ENCODE measurements around the gene WDFY3. TPM values are rescaled to one million over a fixed set of nuclear protein-coding genes. Genes with fewer than 3 reads are reported as not detected.

Gene WDFY3
- total and polyA plus RNA-seq, 7 donors = 4.8 to 85.7 (median 50.5) TPM

GRCh38 chr4:84644087-84644486, 322.4 kb downstream of the WDFY3 start:
- TF ChIP-seq POLR2A (IDR thresholded peaks at IDR 0.05) (no peak), POLR2AphosphoS5 (IDR thresholded peaks at IDR 0.05) (no peak), EP300 (IDR thresholded peaks at IDR 0.05) (no peak), CTCF (IDR thresholded peaks at IDR 0.05) (no peak)
- Histone ChIP-seq H3K27ac (no peak overlapping the region), H3K9me3 (no peaks in the 10 kb centered on the region)

GRCh38 chr4:84639145-84639544, 327.3 kb downstream of the WDFY3 start:
- Histone ChIP-seq H3K4me3 (no peak overlapping the region), H3K27me3 (no peaks in the 10 kb centered on the region), H3K27ac (no peak overlapping the region), H3K36me3 (no peaks in the 10 kb centered on the region), H3K9me3 (no peaks in the 10 kb centered on the region), H3K4me1 (no peaks in the 10 kb centered on the region)
- intact Hi-C loops (cut with DNase I) = no loop called here
- 87 to 94% methylated on average over 1 of the region's 1 CpG for WGBS, 2 donors
- no peak for DNase-seq
- no peak for TF ChIP-seq EP300 (IDR thresholded peaks at IDR 0.05)
- no peak for TF ChIP-seq POLR2AphosphoS5 (IDR thresholded peaks at IDR 0.05)
- no peak for TF ChIP-seq POLR2A (IDR thresholded peaks at IDR 0.05)
- no peak for TF ChIP-seq CTCF (IDR thresholded peaks at IDR 0.05)

More at GRCh38 chr4:84644087-84644486, 322.4 kb downstream of the WDFY3 start:
- WGBS, 2 donors = 89 to 92% methylated on average over 5 of the region's 5 CpGs
- intact Hi-C loops (cut with DNase I) = no loop called here
- H3K27me3 ChIP-seq = no peaks in the 10 kb centered on the region
- no peak for DNase-seq
- H3K4me3 ChIP-seq = no peak overlapping the region
- H3K4me1 ChIP-seq = peaks cover 0 to 5% (median 0%) of the 10 kb centered on the region in 4 donors
- H3K36me3 ChIP-seq = no peaks in the 10 kb centered on the region

- no peak for DNase-seq
- intact Hi-C loops (cut with DNase I) = no loop called here
- Histone ChIP-seq H3K9me3 (no peaks in the 10 kb centered on the region), H3K36me3 (no peaks in the 10 kb centered on the region), H3K4me1 (no peaks in the 10 kb centered on the region), H3K4me3 (no peak overlapping the region), H3K27ac (no peak overlapping the region), H3K27me3 (no peaks in the 10 kb centered on the region)
- no peak for TF ChIP-seq CTCF (IDR thresholded peaks at IDR 0.05)
- no peak for TF ChIP-seq POLR2AphosphoS5 (IDR thresholded peaks at IDR 0.05)
- no peak for TF ChIP-seq EP300 (IDR thresholded peaks at IDR 0.05)
Measured at GRCh38 chr4:84638092-84638491, 328.4 kb downstream of the WDFY3 start.

- intact Hi-C loops (cut with DNase I) = no loop called here
- WGBS, 2 donors = 83 to 87% methylated on average over 1 of the region's 1 CpG
Measured at GRCh38 chr4:84634961-84635360, 331.5 kb downstream of the WDFY3 start.

More at GRCh38 chr4:84634961-84635360, 331.5 kb downstream of the WDFY3 start:
- no peak for DNase-seq
- Histone ChIP-seq H3K36me3 (no peaks in the 10 kb centered on the region), H3K9me3 (no peaks in the 10 kb centered on the region), H3K27me3 (no peaks in the 10 kb centered on the region), H3K4me3 (no peak overlapping the region), H3K4me1 (no peaks in the 10 kb centered on the region), H3K27ac (no peak overlapping the region)
- no peak for TF ChIP-seq POLR2AphosphoS5 (IDR thresholded peaks at IDR 0.05)
- no peak for TF ChIP-seq CTCF (IDR thresholded peaks at IDR 0.05)
- no peak for TF ChIP-seq EP300 (IDR thresholded peaks at IDR 0.05)
- no peak for TF ChIP-seq POLR2A (IDR thresholded peaks at IDR 0.05)

Data from sigmoid colon (tissue), 7 donors.